HG02884 (cell line): Measurements from ENCODE around the gene HORMAD2.

Experiments used
- ATAC-seq: cut with Tn5 transposase; IDR thresholded peaks from one replicate; pipeline ENCODE4 v1.9.1; 2021; ENCODE audit warnings: mild to moderate bottlenecking, moderate library complexity; ENCODE audit not compliant: unreplicated experiment

HORMAD2 gene

GRCh38 chr22:30222321-30222720 lies 142.1 kb downstream of the HORMAD2 start:
- no peak for ATAC-seq

GRCh38 chr22:30223303-30223702 lies 143.0 kb downstream of the HORMAD2 start:
- ATAC-seq: no peak

GRCh38 chr22:30224161-30224857 lies 144.0 kb downstream of the HORMAD2 start:
- no peak for ATAC-seq

- no peak for ATAC-seq
Measured at GRCh38 chr22:30225220-30225927, 145.1 kb downstream of the HORMAD2 start.

GRCh38 chr22:30226192-30226832 lies 146.0 kb downstream of the HORMAD2 start:
- ATAC-seq: no peak
